ENCODE results near the gene FAH.
"Not testable (repeated sequence)": the region's sequence is repeated elsewhere in the genome, so short reads cannot be mapped to it uniquely, and the experiment has no call there.

FAH gene

DNA sequence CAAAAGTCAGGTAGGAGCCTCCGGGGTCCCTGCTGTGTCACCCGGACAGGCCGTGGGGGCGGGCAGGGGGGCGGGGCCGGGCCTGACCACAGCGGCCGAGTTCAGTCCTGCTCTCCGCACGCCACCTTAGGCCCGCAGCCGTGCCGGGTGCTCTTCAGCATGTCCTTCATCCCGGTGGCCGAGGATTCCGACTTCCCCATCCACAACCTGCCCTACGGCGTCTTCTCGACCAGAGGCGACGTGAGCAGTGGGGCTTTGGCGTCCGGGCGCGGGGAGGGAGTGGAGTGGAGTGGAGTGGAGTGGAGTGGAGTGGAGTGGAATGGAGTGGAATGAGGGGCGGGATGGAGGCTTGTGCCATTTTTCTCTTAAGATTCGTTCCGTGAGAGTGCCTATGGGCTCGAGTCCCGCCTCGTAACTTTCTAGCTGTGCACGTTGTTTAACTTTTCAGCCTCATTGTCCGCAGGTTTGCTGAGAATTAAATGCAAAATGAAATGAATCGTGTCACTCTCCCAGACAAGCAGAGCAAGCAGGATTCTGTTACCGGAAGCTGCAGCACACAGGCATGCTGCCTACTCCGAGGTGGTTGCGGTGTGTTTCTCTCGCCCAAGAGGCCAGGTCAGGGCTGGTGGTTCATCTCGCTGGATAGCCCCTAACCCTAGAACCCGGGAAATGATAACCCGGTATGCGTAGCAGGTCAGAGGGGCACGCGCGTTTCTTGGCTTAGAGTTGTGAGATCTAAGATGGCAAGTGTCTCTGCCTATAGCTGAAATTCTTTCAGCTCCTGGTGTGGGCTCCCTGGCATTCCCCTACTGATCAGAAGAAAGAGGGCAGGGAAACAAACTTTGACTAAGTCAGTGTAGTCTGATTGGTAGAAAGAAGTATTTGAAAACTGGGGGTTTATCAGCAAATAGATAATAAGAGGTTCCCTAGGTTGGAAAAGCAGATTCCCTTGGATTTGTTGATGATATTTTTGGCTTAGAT, at the start of gene FAH:
FAH (plus strand) TSS at position 104 of the 981 bp plus-strand sequence; CDS start at position 160, 56 bp downstream.
- DNase-seq (ENCODE audit: low read depth in 2 of 2): peak in 1 of 2 donors; percentile 12

DNA sequence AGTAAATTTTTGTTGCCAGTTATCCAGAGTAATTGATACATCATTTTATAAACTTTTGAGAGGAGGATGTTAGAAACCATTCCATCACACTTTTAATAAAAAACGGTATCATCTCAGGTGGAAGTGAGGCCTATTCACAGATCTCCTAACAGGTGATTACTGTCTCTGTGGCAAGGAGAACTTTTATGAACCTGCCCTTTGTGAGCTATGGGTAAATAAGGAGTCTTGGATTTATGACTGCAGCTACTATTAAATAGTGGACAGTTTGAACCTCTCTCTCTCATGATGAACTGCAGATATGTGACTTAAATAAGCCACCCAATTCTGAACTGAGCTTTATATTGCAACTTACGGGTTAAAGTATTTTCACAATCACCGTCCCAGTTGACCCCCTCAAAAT, 47.6 kb upstream of the FAH start:
- DNase-seq (ENCODE audit: low read depth in 2 of 2): no peak

DNA sequence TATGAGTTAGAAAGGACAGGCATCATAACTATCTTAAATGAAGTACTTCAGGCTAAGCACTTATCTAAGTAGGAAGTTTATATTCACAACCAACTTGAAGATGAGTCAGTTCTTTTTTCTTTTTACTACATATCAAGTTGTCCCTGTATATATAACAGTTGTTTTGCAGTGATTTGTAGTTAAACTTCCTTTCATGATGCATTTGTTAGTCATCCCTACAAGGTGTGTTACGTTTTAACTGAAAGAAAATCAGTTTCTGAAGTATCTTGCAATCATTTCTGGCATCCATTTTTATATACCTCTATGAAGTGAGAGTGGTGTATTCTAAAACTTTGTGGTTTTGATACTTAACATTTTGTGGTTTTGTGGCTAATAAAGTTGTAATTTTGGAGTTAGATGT, 47.2 kb upstream of the FAH start:
- DNase-seq (ENCODE audit: low read depth in 2 of 2): no peak

DNA sequence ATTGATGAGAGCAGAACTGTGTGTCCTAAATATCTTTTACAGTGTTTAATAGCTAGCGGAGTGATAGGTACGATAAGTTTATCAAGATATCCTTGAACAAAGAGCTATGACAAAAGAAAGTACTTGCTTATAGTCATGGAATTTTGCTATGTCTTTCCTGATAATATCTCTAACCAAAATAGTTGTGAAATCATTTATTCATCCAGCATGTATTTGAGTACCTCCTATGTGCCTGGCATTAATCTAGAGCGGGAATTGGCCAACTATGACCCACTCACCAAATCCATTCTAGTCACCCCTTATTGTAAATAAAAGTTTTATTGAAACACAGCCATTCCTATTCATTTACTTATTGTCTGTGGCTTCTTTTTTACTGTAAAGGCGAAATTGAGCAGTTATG, 46.7 kb upstream of the FAH start:
- no peak for DNase-seq (ENCODE audit: low read depth in 2 of 2)

DNA sequence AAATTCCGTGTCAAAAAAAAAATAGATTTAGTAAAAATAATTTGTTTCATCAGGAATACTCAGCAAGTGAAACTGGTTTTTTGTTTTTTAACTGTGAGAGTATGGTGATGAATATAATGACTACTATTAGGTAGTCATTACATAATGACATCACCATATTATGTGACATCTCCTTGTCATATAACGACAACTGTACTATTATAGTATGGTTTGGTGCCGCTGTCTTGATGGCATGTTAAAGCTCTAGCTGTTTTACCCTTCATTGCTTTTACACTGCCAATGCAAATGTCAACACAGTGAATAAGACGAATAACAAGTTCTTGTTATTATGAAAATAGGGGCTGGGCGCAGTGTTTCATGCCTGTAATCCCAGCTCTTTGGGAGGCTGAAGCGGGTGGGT, 45.6 kb upstream of the FAH start:
- no peak for DNase-seq (ENCODE audit: low read depth in 2 of 2)

DNA sequence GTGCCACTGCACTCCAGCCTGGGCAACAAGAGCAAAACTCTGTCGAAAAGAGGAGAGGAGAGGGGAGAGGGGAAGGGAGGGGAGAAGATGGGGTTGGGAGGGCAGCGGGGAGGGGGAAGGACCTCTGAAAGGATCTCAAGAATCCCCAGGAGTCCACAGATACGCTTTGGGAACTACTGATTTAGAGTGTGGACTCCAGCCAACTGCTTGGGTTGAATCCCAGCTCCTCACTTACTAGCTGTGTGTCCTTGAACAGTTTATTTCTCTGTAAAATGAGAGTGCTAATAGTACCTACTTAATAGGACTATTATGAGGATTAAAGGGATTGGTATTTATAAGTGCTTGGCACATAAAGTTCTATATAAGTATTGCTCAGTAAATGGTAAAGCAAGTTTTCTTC, 45.0 kb upstream of the FAH start:
- DNase-seq (ENCODE audit: low read depth in 2 of 2): no peak

DNA sequence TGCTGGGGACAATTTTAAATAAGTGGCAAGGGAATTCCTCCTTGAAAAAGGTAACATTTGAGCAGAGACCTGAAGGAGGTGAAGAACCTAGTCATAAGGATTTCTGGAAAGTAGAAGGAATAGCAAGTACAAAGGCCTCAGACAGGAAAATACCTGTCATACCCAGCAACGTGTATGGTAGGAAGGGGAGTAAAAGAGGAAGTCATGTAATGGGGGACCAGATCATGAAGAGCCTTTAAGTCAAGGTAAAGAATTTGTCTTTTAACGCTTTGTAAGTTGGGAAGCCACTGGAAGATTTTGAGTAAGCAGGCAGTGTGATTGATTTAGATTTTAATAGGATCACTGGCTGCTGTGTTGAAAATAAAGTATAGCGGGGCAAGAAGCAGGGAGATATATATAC, 43.4 kb upstream of the FAH start:
- DNase-seq (ENCODE audit: low read depth in 2 of 2): no peak

DNA sequence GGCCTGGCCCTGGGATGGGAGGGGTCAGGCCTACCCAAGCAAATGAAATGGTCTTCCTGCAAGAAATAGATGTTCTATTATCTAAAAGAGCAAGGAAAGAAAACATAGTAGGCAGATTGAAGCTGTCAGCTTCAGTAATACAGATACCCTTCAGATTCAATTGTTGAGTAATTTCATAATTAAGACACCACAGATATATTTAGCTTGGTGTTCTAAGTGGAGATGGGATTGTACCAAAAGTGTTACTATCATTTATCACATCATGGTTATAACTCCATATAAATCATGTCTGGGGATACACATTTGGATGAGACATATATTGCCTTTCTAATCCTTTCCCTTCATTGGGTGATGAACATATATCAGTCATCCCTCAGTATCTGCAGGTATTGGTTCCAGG, 41.9 kb upstream of the FAH start:
- DNase-seq (ENCODE audit: low read depth in 2 of 2): no peak

DNA sequence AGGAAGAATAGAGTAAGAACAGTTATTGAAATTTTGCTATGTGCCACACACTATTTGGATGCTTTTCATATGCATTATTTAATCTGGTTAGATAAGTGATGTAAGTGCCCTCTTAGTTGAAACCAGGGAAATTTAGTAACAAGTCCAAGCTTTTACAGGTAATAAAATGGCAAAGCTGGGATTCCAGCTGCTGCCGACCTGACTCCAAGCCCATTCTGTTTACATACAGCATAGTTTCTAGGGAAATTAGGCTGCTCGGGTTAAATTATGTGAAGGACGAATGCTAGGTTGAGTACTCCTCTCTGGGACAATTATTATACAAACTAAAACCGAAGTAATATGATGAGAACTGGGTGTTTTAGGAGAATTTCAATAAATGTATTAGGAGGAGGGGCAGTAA, 38.7 kb upstream of the FAH start:
- no peak for DNase-seq (ENCODE audit: low read depth in 2 of 2)

DNA sequence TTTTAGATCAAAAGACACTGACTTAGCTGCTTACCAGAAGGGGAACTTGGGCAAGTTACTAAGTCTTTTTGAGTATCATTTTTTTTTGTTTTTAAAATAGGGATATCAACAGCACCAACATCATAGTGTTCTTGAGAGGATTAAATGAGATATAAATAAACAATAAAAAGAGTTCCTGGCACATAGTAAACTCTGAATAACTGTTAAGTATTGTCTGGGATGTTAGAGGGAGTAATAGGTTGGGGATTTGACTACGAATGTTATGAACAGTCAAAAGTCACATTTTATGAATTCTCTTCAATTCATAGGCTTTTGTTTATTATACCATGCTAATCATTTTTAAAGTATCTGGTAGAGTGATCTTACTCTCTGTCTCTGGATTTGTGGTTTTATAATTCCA, 37.8 kb upstream of the FAH start:
- DNase-seq (ENCODE audit: low read depth in 2 of 2): no peak

DNA sequence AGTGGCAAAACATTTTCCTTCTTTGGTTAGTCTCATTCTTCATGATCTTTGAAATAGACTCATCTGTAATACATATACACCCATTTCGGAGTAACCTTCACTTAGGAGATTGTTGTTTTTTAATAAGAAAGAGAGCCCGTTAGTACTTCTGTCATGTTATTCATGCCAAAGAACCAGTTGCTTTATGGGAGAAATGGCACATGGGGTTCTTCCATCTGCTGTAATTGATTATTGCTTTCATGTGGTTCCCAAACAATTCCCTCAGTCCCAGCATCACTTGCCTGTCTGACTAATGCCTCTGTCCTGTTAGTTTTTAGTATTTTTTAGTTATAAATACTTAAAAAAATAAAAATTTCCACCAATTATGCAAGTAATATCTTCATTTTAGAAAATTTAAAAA, 33.8 kb upstream of the FAH start:
- DNase-seq (ENCODE audit: low read depth in 2 of 2): no peak

DNA sequence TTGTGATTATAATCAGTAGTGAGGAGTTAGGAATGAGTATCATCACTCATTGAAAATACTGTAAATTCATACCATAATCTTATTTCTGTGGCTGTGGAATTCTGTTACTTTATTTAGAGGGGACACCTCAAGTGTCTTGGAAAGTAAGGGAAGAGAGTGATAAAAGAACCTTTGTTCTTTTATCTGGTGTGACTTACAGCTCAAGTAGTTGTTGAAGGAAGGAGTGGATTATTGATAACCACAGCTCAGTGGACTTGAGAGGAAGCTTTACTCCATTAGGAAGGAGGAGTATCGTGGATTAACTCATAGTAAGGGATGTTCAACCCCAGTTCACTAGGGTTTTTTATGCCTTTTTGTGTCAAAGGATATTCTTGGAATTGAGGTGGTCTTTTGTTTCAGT, 32.2 kb upstream of the FAH start:
- no peak for DNase-seq (ENCODE audit: low read depth in 2 of 2)

DNA sequence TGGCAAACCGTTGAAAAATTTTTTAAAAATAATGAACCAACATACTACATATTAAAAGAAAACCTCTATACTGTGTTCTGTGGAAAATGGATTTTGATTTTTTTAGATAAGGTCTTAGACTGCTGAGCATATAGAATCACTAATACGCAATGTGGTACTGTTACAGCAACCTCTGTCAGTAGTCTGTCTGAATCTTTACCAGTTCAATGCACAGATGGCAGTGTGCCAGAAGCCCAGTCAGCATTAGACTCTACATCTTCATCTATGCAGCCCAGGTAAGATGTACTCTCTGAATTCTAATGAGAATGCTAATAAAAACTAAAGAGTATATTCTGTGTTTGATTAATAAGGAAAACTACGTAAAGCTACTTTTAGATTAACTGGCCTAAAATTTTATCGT, 31.3 kb upstream of the FAH start:
- DNase-seq (ENCODE audit: low read depth in 2 of 2): no peak

DNA sequence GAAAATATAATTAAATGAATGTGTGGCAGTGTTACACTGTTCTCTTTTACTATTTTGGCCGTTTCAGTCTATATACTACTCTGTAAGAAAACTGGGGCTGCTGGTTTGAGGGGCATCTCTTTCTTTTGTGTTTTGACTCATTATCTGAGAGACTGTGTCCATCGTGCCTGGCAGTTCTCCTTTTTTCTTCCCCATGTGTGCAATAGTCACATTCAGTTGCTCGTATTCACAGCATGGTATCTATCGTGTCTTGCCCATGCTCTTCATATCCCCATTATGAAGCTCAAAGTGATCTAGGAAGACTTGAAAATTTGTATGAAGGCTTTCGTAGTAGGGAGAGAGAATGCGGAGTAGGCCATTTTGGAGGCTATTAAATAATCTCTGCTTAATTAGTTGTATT, 29.8 kb upstream of the FAH start:
- DNase-seq (ENCODE audit: low read depth in 2 of 2): no peak

DNA sequence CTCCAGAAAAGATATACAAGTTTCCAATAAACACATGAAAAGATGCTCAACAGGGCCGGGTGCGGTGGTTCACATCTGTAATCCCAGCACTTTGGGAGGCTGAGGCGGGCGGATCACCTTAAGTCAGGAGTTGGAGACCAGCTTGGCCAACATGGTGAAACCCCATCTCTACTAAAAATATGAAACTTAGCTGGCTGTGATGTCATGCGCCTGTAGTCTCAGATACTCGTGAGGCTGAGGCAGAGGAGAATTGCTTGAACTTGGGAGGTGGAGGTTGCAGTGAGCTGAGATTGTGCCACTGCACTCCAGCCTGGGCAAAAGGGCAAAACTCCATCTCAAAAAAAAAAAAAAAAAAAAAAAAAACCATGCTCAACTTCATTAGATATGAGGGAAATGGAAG, 25.5 kb upstream of the FAH start:
- not testable (repeated sequence) for DNase-seq (ENCODE audit: low read depth in 2 of 2)

DNA sequence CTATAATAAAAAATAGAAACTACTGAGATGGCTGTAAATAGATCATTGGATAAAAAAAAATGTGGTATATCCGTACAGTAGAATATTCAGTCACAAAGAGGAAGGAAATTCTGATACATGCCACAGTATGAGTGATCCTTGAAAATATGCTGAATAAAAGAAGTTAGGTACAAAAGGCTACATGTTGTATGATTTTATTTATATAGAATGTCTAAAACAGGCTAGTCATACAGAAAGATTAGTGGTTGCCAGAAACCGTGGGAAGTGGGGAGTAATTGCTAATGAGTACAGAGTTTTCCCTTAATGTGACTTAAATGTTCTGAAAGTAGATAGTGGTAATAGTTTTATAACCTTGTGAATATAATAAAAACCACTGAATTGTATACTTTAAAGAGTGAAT, 24.9 kb upstream of the FAH start:
- DNase-seq (ENCODE audit: low read depth in 2 of 2): no peak

DNA sequence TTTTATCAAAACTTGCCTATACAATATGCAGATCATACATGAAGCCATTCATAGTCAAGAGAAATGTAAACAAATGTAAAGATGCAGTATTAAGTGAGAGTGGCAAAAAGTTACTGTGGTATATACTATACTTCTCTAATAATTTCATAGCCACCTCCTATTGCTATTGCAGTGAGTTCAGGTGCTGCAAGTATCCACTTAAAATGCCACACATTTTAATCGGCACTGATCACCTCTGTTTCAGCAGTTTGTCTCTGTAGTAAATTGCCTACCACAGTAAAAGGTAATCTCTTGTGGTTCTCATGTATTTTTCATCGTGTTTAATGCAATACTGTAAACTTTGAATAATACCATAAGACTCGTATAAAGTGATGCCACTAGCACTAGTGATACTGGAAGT, 20.4 kb upstream of the FAH start:
- DNase-seq (ENCODE audit: low read depth in 2 of 2): no peak

DNA sequence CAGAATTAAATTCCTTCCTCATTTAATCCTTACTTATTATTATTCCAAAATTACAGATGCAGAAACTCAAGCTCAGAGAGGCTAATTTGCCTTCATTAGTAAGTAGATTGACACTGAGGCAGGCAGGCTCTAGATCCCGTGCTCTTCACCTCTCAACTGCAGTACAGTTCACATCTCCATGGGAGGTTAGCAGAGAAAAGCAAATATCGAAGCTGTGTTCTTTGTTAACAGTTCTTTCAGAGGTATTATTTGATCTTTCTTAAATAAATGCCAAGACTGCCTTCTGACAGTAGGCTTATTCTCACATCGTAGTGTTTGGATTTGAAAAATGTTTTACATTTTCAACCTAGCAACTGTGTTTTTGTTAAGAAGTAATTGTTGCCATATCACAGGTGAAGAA, 15.9 kb upstream of the FAH start:
- no peak for DNase-seq (ENCODE audit: low read depth in 2 of 2)

DNA sequence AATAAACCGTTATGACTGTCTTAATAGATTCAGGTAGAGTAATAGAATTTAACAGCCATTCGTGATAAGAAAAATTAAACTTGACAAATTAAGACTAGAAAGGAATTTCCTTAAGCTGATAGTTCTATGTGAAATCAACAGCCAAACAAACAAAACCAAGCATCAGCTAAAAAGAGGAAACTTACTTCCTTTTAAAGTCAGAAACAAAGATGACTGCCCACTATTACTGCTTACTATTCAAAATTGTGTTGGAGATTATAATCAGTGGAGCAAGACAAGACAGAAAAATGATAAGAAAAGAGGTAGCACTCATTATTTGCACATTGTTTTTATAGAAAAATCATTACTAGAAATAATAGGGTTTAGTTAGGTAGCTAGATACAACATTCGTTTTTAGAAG, 13.8 kb upstream of the FAH start:
- DNase-seq (ENCODE audit: low read depth in 2 of 2): no peak

DNA sequence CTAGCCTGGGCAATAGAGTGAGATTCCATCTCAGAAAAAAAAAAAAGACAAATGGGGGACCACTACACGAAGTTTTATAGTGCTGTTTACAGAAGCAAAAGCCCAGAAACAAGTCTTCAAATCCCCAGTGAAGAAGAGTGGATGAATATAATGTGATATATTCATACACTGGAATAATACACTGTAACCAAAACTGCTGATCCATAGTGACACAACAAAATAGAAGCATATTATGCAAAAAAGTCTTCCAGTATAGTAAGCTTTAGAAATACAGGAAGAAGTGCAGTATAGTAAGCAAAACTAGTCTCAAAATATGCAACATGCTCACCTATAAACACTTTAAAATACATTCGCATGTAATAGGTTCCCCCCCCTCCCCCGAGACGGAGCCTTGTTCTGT, 11.9 kb upstream of the FAH start:
- DNase-seq (ENCODE audit: low read depth in 2 of 2): no peak

DNA sequence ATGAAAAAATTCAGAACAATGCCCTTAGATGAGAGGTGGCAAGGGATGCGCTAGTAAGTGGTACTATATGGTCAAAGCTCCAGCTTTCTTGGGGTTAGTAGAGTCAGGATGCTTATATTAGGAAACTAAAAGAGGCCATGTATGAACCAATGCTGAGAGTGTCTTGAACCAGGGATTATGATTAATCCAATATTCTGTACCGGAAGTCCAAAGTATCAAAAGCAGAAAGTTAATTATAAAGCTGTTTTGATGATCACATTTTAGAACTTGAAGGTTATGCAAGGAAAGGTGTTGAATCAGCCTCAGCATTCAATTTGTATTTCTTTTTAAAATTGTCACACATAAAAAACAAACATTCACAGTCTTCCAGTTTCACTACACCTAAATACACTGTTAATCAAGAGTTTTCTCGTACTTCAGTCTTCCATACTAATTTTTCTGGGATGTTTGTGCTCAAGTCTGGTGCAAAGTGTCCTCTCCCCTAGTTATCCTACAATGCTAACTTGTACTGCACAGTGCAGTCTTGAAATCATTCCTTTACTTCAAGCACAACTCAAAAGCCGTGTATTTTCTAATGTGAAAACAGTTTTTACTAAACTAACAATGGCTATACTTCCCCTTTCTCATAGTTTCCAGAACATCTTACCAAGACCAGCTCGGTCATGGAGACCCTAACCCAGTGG, 10.7 kb upstream of the FAH start:
- DNase-seq (ENCODE audit: low read depth in 2 of 2): no peak

DNA sequence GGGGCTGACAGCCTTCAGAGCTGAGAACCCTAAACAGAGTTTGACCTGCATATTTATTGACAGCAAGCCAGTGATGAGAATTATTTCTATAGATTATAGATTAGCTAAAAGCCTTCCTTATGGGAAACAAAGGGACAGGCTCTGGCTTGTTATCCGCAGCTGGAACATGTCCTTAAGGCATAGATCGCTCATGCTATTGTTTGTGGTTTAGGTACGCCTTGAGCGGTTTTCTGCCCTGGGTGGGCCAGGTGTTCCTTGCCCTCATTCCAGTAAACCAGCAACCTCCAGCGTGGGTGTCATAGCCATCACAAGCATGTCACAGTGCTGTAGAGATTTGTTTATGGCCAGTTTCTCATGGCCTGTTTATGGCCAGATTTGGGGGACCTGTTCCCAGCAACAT, 10.2 kb upstream of the FAH start:
- no peak for DNase-seq (ENCODE audit: low read depth in 2 of 2)

DNA sequence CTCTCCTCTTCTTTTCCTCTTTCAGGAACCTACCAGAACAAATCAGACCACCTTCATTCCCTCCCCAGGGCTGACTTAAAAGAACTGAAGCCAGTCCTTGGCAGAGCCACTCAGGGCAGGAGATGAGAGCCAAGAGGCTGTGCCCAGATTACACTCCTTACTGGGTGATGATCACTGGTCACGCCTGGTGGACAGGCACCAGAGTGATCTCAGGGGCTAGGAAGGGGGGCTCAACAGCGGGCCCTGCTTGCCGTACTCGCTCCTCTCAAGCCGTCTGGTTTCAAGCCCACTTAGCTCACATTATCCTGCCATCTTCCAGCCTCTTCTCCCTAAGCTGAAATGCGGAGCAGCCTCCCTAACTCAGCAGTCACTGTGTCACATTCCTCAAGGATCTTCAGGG, 1.7 kb upstream of the FAH start:
- no peak for DNase-seq (ENCODE audit: low read depth in 2 of 2)
